Measurements from ENCODE around the gene AGPAT4.
A peak's percentile ranks its signal among the peaks of the same experiment; 100 is the strongest.
"Not testable (repeated sequence)": the region's sequence is repeated elsewhere in the genome, so short reads cannot be mapped to it uniquely, and the experiment has no call there.

AGPAT4 gene
- long read RNA-seq, donor 1, full-length matches to known transcripts = 6 of 6 reads
- long read RNA-seq, donor 1, partial matches to known transcripts = 0 of 6 reads
- long read RNA-seq, donor 1, other reads (novel, unspliced or antisense) = 0 of 6 reads
- long read RNA-seq, donor 2, full-length matches to known transcripts = 4 of 4 reads
- long read RNA-seq, donor 2, partial matches to known transcripts = 0 of 4 reads
- long read RNA-seq, donor 2, other reads (novel, unspliced or antisense) = 0 of 4 reads
- long read RNA-seq, donor 3, full-length matches to known transcripts = 2 of 2 reads
- long read RNA-seq, donor 3, partial matches to known transcripts = 0 of 2 reads
- long read RNA-seq, donor 3, other reads (novel, unspliced or antisense) = 0 of 2 reads
- long read RNA-seq, donor 4, full-length matches to known transcripts = 4 of 4 reads
- long read RNA-seq, donor 4, partial matches to known transcripts = 0 of 4 reads
- long read RNA-seq, donor 4, other reads (novel, unspliced or antisense) = 0 of 4 reads
- long read RNA-seq, donor 5, full-length matches to known transcripts = 6 of 6 reads
- long read RNA-seq, donor 5, partial matches to known transcripts = 0 of 6 reads
- long read RNA-seq, donor 5, other reads (novel, unspliced or antisense) = 0 of 6 reads
- long read RNA-seq, donor 6, full-length matches to known transcripts = 10 of 10 reads
- long read RNA-seq, donor 6, partial matches to known transcripts = 0 of 10 reads
- long read RNA-seq, donor 6, other reads (novel, unspliced or antisense) = 0 of 10 reads
- long read RNA-seq, donor 7, full-length matches to known transcripts = 5 of 5 reads
- long read RNA-seq, donor 7, partial matches to known transcripts = 0 of 5 reads
- long read RNA-seq, donor 7, other reads (novel, unspliced or antisense) = 0 of 5 reads
- long read RNA-seq, donor 8, full-length matches to known transcripts = 8 of 8 reads
- long read RNA-seq, donor 8, partial matches to known transcripts = 0 of 8 reads
- long read RNA-seq, donor 8, other reads (novel, unspliced or antisense) = 0 of 8 reads

GRCh38 chr6:161273752-161274487 is at the start of gene AGPAT4:
Gene AGPAT4 (minus strand): TSS chr6:161274061. CDS start chr6:161232213, 41,848 bp downstream.
- DNase-seq = peak; percentile 85

GRCh38 chr6:161319231-161319630 is 45.4 kb upstream of the AGPAT4 start:
- no peak for DNase-seq

GRCh38 chr6:161318456-161318855 is 44.6 kb upstream of the AGPAT4 start:
- DNase-seq = no peak

- DNase-seq = no peak
Measured at GRCh38 chr6:161316531-161316930, 42.7 kb upstream of the AGPAT4 start.

DNA sequence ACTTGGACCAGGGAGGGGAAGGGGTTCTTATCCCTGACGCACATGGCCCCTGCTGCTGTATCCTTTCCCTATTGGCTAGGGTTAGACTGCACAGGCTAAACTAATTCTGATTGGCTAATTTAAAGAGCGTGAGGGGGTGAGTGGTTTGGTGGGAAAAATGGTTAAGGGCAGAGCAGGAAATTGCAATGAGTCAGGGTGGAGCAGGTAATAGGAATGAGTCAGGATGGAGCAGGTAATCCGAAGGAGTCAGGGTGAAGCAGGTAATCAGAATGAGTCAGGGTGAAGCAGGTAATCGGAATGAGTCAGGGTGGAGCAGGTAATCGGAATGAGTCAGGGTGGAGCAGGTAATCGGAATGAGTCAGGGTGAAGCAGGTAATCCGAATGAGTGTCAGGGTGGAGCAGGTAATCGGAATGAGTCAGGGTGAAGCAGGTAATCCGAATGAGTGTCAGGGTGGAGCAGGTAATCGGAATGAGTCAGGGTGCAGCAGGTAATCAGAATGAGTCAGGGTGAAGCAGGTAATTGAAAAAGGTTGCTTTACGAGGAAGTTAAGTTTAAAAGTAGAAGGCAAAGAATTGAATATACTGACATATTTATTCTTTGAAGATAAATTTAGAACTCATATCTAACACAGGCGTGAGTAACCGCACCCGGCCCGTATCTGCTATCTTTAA is 41.5 kb upstream of the AGPAT4 start:
- DNase-seq = not testable (repeated sequence)

GRCh38 chr6:161314541-161315245 is 40.8 kb upstream of the AGPAT4 start:
- not testable (repeated sequence) for DNase-seq

- DNase-seq = no peak
Measured at GRCh38 chr6:161313940-161314509, 40.2 kb upstream of the AGPAT4 start.

- DNase-seq = not testable (repeated sequence)
Measured at GRCh38 chr6:161313475-161313874, 39.6 kb upstream of the AGPAT4 start.

DNA sequence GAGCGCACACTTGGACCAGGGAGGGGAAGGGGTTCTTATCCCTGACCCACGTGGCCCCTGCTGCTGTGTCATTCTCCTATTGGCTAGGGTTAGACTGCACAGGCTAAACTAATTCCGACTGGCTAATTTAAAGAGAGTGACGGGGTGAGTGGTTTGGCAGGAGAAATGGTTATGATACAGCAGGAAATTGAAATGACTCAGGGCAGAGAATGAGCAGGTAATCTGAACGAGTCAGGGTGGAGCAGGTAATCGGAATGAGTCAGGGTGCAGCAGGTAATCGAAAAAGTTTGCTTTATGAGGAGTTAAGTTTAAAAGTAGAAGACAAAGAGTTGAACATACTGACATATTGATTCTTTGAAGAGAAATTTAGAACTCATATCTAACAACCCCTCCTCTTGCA is 35.9 kb upstream of the AGPAT4 start:
- DNase-seq = not testable (repeated sequence)

GRCh38 chr6:161308075-161308655 is 34.3 kb upstream of the AGPAT4 start:
- DNase-seq = no peak

- no peak for DNase-seq
Measured at GRCh38 chr6:161305860-161306259, 32.0 kb upstream of the AGPAT4 start.

- no peak for DNase-seq
Measured at GRCh38 chr6:161303628-161304340, 29.9 kb upstream of the AGPAT4 start.

GRCh38 chr6:161302949-161303348 is 29.1 kb upstream of the AGPAT4 start:
- DNase-seq = no peak

GRCh38 chr6:161301338-161301737 is 27.5 kb upstream of the AGPAT4 start:
- DNase-seq = no peak

- no peak for DNase-seq
Measured at GRCh38 chr6:161300823-161301222, 27.0 kb upstream of the AGPAT4 start.

DNA sequence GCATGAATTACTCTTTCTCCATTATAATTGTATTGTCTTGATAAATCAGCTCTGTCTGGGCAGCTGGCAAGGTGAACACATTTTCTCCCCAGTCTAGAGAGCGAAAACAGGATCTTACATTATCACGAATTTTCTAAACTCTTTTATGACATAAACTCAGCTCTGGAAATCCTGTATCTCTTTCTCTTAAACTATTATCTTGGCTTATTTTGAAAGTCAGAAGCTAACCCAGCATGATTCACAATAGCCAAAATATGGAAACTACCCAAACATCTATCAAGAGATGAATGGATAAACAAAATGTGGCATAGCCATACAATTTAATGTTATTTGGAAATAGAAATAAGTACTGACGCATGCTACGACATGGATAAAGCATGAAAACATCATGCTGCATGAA is 25.9 kb upstream of the AGPAT4 start:
- no peak for DNase-seq

DNA sequence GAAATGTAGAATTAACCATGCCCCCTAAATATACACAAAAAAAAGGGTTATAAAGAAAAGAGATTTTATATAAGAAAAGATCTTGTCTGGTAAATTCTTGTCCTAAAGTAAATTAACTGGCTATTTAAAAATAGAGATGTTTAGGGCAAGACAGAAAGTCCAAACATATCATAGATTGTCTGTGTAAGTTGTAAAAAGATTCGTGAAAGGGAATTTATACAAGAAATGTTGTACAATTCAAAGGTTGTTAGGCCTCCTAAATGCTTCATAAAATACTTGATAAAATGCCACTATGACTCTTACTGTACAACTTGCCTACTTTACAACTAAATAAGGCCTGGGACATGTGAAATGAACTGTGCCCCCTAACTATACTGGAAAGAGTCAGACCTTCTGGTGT is 21.9 kb upstream of the AGPAT4 start:
- no peak for DNase-seq

DNA sequence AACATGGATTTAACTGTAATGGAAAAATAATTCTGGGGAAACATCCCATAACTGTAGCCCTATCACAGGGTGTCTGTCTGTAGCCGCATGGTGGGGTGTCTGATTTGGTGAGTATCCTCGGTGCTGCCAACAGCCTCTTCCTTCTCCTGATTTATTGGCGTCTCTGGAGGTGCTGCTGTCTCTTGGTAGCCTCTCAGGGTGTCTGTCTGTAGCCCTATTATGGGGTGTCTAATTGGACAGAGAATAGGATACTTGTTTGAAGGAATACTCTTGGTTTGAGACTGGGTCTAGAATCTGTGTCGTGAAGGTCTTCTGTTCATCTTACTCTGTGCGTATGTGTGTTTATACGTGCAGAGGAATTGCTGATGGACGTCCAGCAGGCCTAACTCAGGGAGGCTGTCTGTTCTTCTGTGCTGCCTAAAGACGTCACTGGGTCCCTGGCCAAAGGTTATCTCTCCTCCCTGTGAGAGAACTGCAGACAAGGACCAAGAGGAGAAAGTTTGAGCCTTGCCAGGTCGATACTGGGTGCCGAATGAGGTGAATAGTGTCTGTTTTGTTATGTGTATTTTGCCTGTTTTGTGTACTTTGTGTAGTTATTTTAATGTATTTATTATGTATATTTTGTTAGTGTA is 18.9 kb upstream of the AGPAT4 start:
- no peak for DNase-seq

GRCh38 chr6:161292145-161292544 is 18.3 kb upstream of the AGPAT4 start:
- DNase-seq = no peak
